Effector memory CD4-positive, alpha-beta T cell (primary cell): Measurements from ENCODE around the gene VANGL1.

ENCODE experiments used
- DNase-seq, 3 donors: peaks; one replicate each; pipeline ENCODE4 v3.0.0-alpha.2; 2020
- H3K27ac ChIP-seq: 2 replicates; pipeline ENCODE4 v1.7.0; 2013; ENCODE audit warnings: mild to moderate bottlenecking, low read length, moderate library complexity; ENCODE audit not compliant: insufficient read depth, poor library complexity, severe bottlenecking
- H3K27me3 ChIP-seq: replicated peaks from 2 replicates; pipeline ENCODE4 v1.7.0; 2013; ENCODE audit warnings: mild to moderate bottlenecking, low read length; ENCODE audit not compliant: insufficient read depth, control insufficient read depth, poor library complexity, severe bottlenecking
- H3K36me3 ChIP-seq: 2 replicates; pipeline ENCODE4 v1.7.0; 2013; ENCODE audit warnings: mild to moderate bottlenecking, low read length, moderate library complexity; ENCODE audit not compliant: control insufficient read depth, insufficient read depth
- H3K4me1 ChIP-seq: 2 replicates; pipeline ENCODE4 v1.7.0; 2013; ENCODE audit warnings: low read length, mild to moderate bottlenecking; ENCODE audit not compliant: control insufficient read depth, insufficient read depth, poor library complexity, severe bottlenecking
- H3K4me3 ChIP-seq: 2 replicates; pipeline ENCODE4 v1.7.0; 2013; ENCODE audit warnings: low read length, low read depth, mild to moderate bottlenecking; ENCODE audit not compliant: insufficient read depth, poor library complexity, severe bottlenecking
- H3K9me3 ChIP-seq: 2 replicates; pipeline ENCODE4 v1.7.0; 2013; ENCODE audit warnings: mild to moderate bottlenecking, low read length, moderate library complexity; ENCODE audit not compliant: control insufficient read depth

Gene VANGL1

GRCh38 chr1:115643225-115643624 lies 1.5 kb downstream of the VANGL1 start:
- Histone ChIP-seq H3K4me3 (no peak overlapping the region), H3K27ac (no peak overlapping the region)

GRCh38 chr1:115643666-115644065 lies 1.9 kb downstream of the VANGL1 start:
- H3K4me3 ChIP-seq: no peak overlapping the region
- peaks cover 3% of the 10 kb centered on the region for H3K27me3 ChIP-seq
- no peak for DNase-seq

More at GRCh38 chr1:115643225-115643624, 1.5 kb downstream of the VANGL1 start:
- no peaks in the 10 kb centered on the region for H3K36me3 ChIP-seq
- H3K27me3 ChIP-seq: peaks cover 3% of the 10 kb centered on the region
- no peaks in the 10 kb centered on the region for H3K9me3 ChIP-seq
- no peaks in the 10 kb centered on the region for H3K4me1 ChIP-seq
- DNase-seq: no peak

GRCh38 chr1:115644109-115644508 lies 2.3 kb downstream of the VANGL1 start:
- DNase-seq: no peak
- H3K9me3 ChIP-seq: no peaks in the 10 kb centered on the region
- H3K4me1 ChIP-seq: no peaks in the 10 kb centered on the region
- no peak overlapping the region for H3K27ac ChIP-seq
- no peak overlapping the region for H3K4me3 ChIP-seq
- no peaks in the 10 kb centered on the region for H3K36me3 ChIP-seq
- H3K27me3 ChIP-seq: peaks cover 3% of the 10 kb centered on the region

More at GRCh38 chr1:115643666-115644065, 1.9 kb downstream of the VANGL1 start:
- no peaks in the 10 kb centered on the region for H3K4me1 ChIP-seq
- H3K27ac ChIP-seq: no peak overlapping the region
- no peaks in the 10 kb centered on the region for H3K36me3 ChIP-seq
- H3K9me3 ChIP-seq: no peaks in the 10 kb centered on the region

- Histone ChIP-seq H3K27ac (no peak overlapping the region), H3K4me3 (no peak overlapping the region), H3K36me3 (no peaks in the 10 kb centered on the region), H3K9me3 (no peaks in the 10 kb centered on the region), H3K4me1 (no peaks in the 10 kb centered on the region), H3K27me3 (no peaks in the 10 kb centered on the region)
- DNase-seq: no peak
Observed at GRCh38 chr1:115647047-115647446, 5.3 kb downstream of the VANGL1 start.

- no peaks in the 10 kb centered on the region for H3K4me1 ChIP-seq
- H3K4me3 ChIP-seq: no peak overlapping the region
- H3K27me3 ChIP-seq: no peaks in the 10 kb centered on the region
- no peak for DNase-seq
- H3K27ac ChIP-seq: no peak overlapping the region
- no peaks in the 10 kb centered on the region for H3K9me3 ChIP-seq
- H3K36me3 ChIP-seq: no peaks in the 10 kb centered on the region
Observed at GRCh38 chr1:115647507-115647906, 5.7 kb downstream of the VANGL1 start.

GRCh38 chr1:115647919-115648650 lies 6.3 kb downstream of the VANGL1 start:
- no peak for DNase-seq
- no peak overlapping the region for H3K4me3 ChIP-seq
- no peaks in the 10 kb centered on the region for H3K4me1 ChIP-seq
- no peaks in the 10 kb centered on the region for H3K27me3 ChIP-seq
- H3K27ac ChIP-seq: no peak overlapping the region
- H3K9me3 ChIP-seq: no peaks in the 10 kb centered on the region
- H3K36me3 ChIP-seq: no peaks in the 10 kb centered on the region

GRCh38 chr1:115648717-115649691 lies 7.2 kb downstream of the VANGL1 start:
- no peak overlapping the region for H3K27ac ChIP-seq
- no peaks in the 10 kb centered on the region for H3K9me3 ChIP-seq
- H3K4me3 ChIP-seq: no peak overlapping the region
- H3K27me3 ChIP-seq: no peaks in the 10 kb centered on the region
- DNase-seq: no peak
- H3K4me1 ChIP-seq: no peaks in the 10 kb centered on the region
- no peaks in the 10 kb centered on the region for H3K36me3 ChIP-seq

GRCh38 chr1:115649964-115650363 lies 8.2 kb downstream of the VANGL1 start:
- no peaks in the 10 kb centered on the region for H3K4me1 ChIP-seq
- no peak overlapping the region for H3K4me3 ChIP-seq
- no peaks in the 10 kb centered on the region for H3K27me3 ChIP-seq
- DNase-seq: no peak
- H3K36me3 ChIP-seq: no peaks in the 10 kb centered on the region
- no peak overlapping the region for H3K27ac ChIP-seq
- H3K9me3 ChIP-seq: no peaks in the 10 kb centered on the region

GRCh38 chr1:115650961-115651360 lies 9.2 kb downstream of the VANGL1 start:
- no peak for DNase-seq
- no peak overlapping the region for H3K27ac ChIP-seq
- H3K9me3 ChIP-seq: no peaks in the 10 kb centered on the region
- H3K4me3 ChIP-seq: no peak overlapping the region
- no peaks in the 10 kb centered on the region for H3K27me3 ChIP-seq
- no peaks in the 10 kb centered on the region for H3K36me3 ChIP-seq
- H3K4me1 ChIP-seq: no peaks in the 10 kb centered on the region

- H3K4me3 ChIP-seq: no peak overlapping the region
- H3K27me3 ChIP-seq: no peaks in the 10 kb centered on the region
- H3K27ac ChIP-seq: no peak overlapping the region
- no peaks in the 10 kb centered on the region for H3K9me3 ChIP-seq
- H3K36me3 ChIP-seq: no peaks in the 10 kb centered on the region
- no peaks in the 10 kb centered on the region for H3K4me1 ChIP-seq
- no peak for DNase-seq
Observed at GRCh38 chr1:115651391-115651790, 9.6 kb downstream of the VANGL1 start.
